ENCODE results near the gene ARID1A.
"Not testable (repeated sequence)": the region's sequence is repeated elsewhere in the genome, so short reads cannot be mapped to it uniquely, and the experiment has no call there.

The ARID1A gene

GRCh38 chr1:26711777-26712176 is 16.0 kb downstream of the ARID1A start:
- Histone ChIP-seq H2AFZ (ENCODE audit: low read length, unreplicated experiment) (no peak overlapping the region), H3K27ac (ENCODE audit: low read depth, low read length) (no peak overlapping the region), H3K4me1 (ENCODE audit: control insufficient read depth, insufficient read depth, low read length, unreplicated experiment) (peaks cover 16% of the 10 kb centered on the region), H3K79me2 (ENCODE audit: control insufficient read depth, insufficient read depth, low read length, unreplicated experiment) (peaks cover 92% of the 10 kb centered on the region), H3K27me3 (ENCODE audit: insufficient read depth, low read length) (no peaks in the 10 kb centered on the region), H3K36me3 (ENCODE audit: insufficient read depth, low read length) (peaks cover 3% of the 10 kb centered on the region; the same call in 1 of the 2 replicates), H3K4me3 (ENCODE audit: low read depth, low read length) (no peak overlapping the region)

GRCh38 chr1:26717017-26717491 is 21.2 kb downstream of the ARID1A start:
- peaks cover 94% of the 10 kb centered on the region for H3K79me2 ChIP-seq (ENCODE audit: control insufficient read depth, insufficient read depth, low read length, unreplicated experiment)
- peak overlapping the region; percentile 36 for H3K27ac ChIP-seq (ENCODE audit: low read depth, low read length)
- no peaks in the 10 kb centered on the region for H3K27me3 ChIP-seq (ENCODE audit: insufficient read depth, low read length)
- H3K4me3 ChIP-seq (ENCODE audit: low read depth, low read length), result no peak overlapping the region
- no peaks in the 10 kb centered on the region for H3K36me3 ChIP-seq (ENCODE audit: insufficient read depth, low read length)
- peak overlapping the region; percentile 19 for H2AFZ ChIP-seq (ENCODE audit: low read length, unreplicated experiment)
- H3K4me1 ChIP-seq (ENCODE audit: control insufficient read depth, insufficient read depth, low read length, unreplicated experiment), result peaks cover 29% of the 10 kb centered on the region

DNA sequence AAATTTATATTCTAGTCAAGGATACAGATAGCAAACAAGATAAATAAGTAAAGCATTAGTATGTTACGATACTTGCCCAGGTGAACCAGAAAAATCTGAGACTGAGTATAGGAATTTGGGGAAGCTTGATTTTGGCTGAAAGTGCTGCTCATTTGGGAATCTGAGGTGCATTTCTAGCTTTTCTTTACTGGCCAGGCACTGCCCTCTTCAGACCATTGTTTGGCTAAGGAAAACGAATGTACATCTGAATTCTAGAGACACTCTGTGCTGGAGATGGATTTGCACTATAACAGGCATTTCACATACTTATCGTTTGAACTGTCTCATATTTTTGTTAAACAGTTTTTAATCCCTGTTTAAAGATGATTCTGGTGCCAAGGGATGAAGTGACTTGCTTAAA is 23.4 kb downstream of the ARID1A start:
- Histone ChIP-seq H2AFZ (ENCODE audit: low read length, unreplicated experiment) (no peak overlapping the region), H3K79me2 (ENCODE audit: control insufficient read depth, insufficient read depth, low read length, unreplicated experiment) (peaks cover 93% of the 10 kb centered on the region), H3K27me3 (ENCODE audit: insufficient read depth, low read length) (no peaks in the 10 kb centered on the region), H3K27ac (ENCODE audit: low read depth, low read length) (peak overlapping the region; percentile 46), H3K4me1 (ENCODE audit: control insufficient read depth, insufficient read depth, low read length, unreplicated experiment) (peaks cover 51% of the 10 kb centered on the region), H3K36me3 (ENCODE audit: insufficient read depth, low read length) (no peaks in the 10 kb centered on the region), H3K4me3 (ENCODE audit: low read depth, low read length) (peak overlapping the region; percentile 53; the same call in 1 of the 2 replicates)

- no peak overlapping the region for H3K4me3 ChIP-seq (ENCODE audit: low read depth, low read length)
- H3K27me3 ChIP-seq (ENCODE audit: insufficient read depth, low read length), result no peaks in the 10 kb centered on the region
- H3K27ac ChIP-seq (ENCODE audit: low read depth, low read length), result no peak overlapping the region
- H2AFZ ChIP-seq (ENCODE audit: low read length, unreplicated experiment), result no peak overlapping the region
- H3K36me3 ChIP-seq (ENCODE audit: insufficient read depth, low read length), result no peaks in the 10 kb centered on the region
- H3K79me2 ChIP-seq (ENCODE audit: control insufficient read depth, insufficient read depth, low read length, unreplicated experiment), result peaks cover 92% of the 10 kb centered on the region
- peaks cover 67% of the 10 kb centered on the region for H3K4me1 ChIP-seq (ENCODE audit: control insufficient read depth, insufficient read depth, low read length, unreplicated experiment)
Measured at GRCh38 chr1:26721669-26722355, 26.0 kb downstream of the ARID1A start.

- Histone ChIP-seq H3K4me1 (ENCODE audit: control insufficient read depth, insufficient read depth, low read length, unreplicated experiment) (peaks cover 60% of the 10 kb centered on the region), H2AFZ (ENCODE audit: low read length, unreplicated experiment) (peak overlapping the region; percentile 21), H3K27me3 (ENCODE audit: insufficient read depth, low read length) (no peaks in the 10 kb centered on the region), H3K4me3 (ENCODE audit: low read depth, low read length) (peak overlapping the region; percentile 60), H3K36me3 (ENCODE audit: insufficient read depth, low read length) (no peaks in the 10 kb centered on the region), H3K27ac (ENCODE audit: low read depth, low read length) (peak overlapping the region; percentile 77), H3K79me2 (ENCODE audit: control insufficient read depth, insufficient read depth, low read length, unreplicated experiment) (peaks cover 92% of the 10 kb centered on the region)
Measured at GRCh38 chr1:26723013-26723991, 27.5 kb downstream of the ARID1A start.

DNA sequence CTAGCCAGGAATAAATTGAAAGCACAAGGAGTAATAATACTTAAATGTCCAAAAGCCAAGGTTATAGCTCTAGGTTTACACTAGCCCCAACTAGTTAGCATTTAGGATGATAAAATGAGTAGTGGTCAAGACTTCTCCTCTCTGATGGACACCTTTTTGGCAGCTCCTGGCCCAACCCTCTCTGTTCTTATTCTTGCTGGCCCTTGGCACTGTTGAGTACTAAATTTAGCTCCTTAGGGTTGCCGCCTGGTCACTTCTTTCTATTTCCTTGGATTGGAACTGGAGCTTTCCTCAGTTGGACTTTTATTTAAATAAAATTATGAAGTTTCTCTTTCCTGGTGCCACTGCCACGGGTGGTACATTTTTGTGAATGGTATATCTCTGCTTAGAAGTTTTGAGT is 28.3 kb downstream of the ARID1A start:
- Histone ChIP-seq H3K79me2 (ENCODE audit: control insufficient read depth, insufficient read depth, low read length, unreplicated experiment) (peaks cover 92% of the 10 kb centered on the region), H3K27ac (ENCODE audit: low read depth, low read length) (peak overlapping the region; percentile 22; the same call in 1 of the 2 replicates), H3K4me1 (ENCODE audit: control insufficient read depth, insufficient read depth, low read length, unreplicated experiment) (peaks cover 53% of the 10 kb centered on the region), H3K27me3 (ENCODE audit: insufficient read depth, low read length) (no peaks in the 10 kb centered on the region), H2AFZ (ENCODE audit: low read length, unreplicated experiment) (no peak overlapping the region), H3K36me3 (ENCODE audit: insufficient read depth, low read length) (no peaks in the 10 kb centered on the region), H3K4me3 (ENCODE audit: low read depth, low read length) (no peak overlapping the region)

DNA sequence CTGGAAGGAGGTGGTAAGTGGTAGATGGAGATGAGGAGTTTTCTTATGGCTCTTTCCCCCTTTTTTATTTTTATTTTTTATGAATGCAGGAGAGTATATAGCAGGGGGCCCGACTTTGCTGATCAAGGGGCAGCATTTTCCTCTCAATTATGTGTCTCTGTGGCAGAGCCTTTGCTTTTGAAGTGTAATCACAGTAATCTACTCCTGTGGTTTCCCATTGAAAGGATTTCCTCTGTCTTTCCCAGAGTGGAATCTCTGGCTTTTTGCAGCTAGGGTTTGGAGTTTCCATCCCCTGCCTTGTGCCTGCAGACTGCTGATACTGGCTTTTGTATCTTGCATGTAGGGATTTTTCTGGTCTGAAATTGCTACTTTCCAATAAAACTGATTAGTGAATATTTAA is 29.1 kb downstream of the ARID1A start:
- Histone ChIP-seq H3K4me1 (ENCODE audit: control insufficient read depth, insufficient read depth, low read length, unreplicated experiment) (peaks cover 51% of the 10 kb centered on the region), H3K27me3 (ENCODE audit: insufficient read depth, low read length) (no peaks in the 10 kb centered on the region), H3K79me2 (ENCODE audit: control insufficient read depth, insufficient read depth, low read length, unreplicated experiment) (peaks cover 97% of the 10 kb centered on the region), H3K27ac (ENCODE audit: low read depth, low read length) (no peak overlapping the region), H3K4me3 (ENCODE audit: low read depth, low read length) (no peak overlapping the region), H3K36me3 (ENCODE audit: insufficient read depth, low read length) (peaks cover 4% of the 10 kb centered on the region; the same call in 1 of the 2 replicates), H2AFZ (ENCODE audit: low read length, unreplicated experiment) (no peak overlapping the region)

DNA sequence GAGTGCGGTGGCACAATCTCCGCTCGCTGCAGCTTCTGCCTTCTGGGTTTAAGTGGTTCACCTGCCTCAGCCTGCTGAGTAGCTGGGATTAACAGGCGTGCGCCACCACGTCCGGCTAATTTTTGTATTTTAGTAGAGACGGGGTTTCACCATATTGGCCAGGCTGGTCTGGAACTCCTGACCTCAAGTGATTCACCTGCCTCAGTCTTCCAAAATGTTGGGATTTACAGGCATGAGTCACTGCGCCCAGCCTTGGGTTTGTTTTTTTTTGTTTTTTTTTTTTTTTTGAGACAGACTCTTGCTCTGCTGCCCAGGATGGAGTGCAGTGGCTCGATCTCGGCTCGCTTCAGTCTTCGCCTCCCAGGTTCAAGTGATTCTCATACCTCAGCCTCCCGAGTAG is 30.1 kb downstream of the ARID1A start:
- not testable (repeated sequence) for H3K4me3 ChIP-seq (ENCODE audit: low read depth, low read length); H3K27me3 ChIP-seq (ENCODE audit: insufficient read depth, low read length); H2AFZ ChIP-seq (ENCODE audit: low read length, unreplicated experiment); H3K36me3 ChIP-seq (ENCODE audit: insufficient read depth, low read length); H3K27ac ChIP-seq (ENCODE audit: low read depth, low read length)
- peaks cover 51% of the 10 kb centered on the region for H3K4me1 ChIP-seq (ENCODE audit: control insufficient read depth, insufficient read depth, low read length, unreplicated experiment)
- H3K79me2 ChIP-seq (ENCODE audit: control insufficient read depth, insufficient read depth, low read length, unreplicated experiment), result peaks cover 90% of the 10 kb centered on the region

GRCh38 chr1:26726784-26727183 is 31.0 kb downstream of the ARID1A start:
- H2AFZ ChIP-seq (ENCODE audit: low read length, unreplicated experiment), result no peak overlapping the region
- H3K4me1 ChIP-seq (ENCODE audit: control insufficient read depth, insufficient read depth, low read length, unreplicated experiment), result peaks cover 51% of the 10 kb centered on the region
- no peaks in the 10 kb centered on the region for H3K27me3 ChIP-seq (ENCODE audit: insufficient read depth, low read length)
- no peak overlapping the region for H3K27ac ChIP-seq (ENCODE audit: low read depth, low read length)
- H3K36me3 ChIP-seq (ENCODE audit: insufficient read depth, low read length), result peaks cover 14% of the 10 kb centered on the region; the same call in 1 of the 2 replicates
- peaks cover 88% of the 10 kb centered on the region for H3K79me2 ChIP-seq (ENCODE audit: control insufficient read depth, insufficient read depth, low read length, unreplicated experiment)
- H3K4me3 ChIP-seq (ENCODE audit: low read depth, low read length), result no peak overlapping the region; the same call in 1 of the 2 replicates

DNA sequence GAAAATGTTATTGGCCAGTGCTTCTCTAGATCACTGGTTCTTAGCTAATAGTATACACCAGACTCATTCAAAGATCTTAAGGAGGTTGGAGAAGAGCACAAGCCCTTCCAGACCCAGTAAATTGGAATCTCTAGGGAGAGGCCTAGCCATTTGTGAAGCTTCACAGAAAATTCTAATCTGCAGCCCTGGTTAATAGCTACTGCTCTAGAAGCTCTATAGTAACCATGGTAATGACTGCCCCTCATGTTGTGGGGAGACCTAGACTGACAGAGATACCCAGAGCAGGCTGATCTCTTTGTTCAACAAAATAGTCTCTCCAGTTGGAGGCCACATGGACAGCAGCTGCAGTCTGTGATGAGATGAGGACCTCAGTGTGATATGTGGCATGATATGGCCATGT is 31.7 kb downstream of the ARID1A start:
- Histone ChIP-seq H2AFZ (ENCODE audit: low read length, unreplicated experiment) (no peak overlapping the region), H3K27ac (ENCODE audit: low read depth, low read length) (no peak overlapping the region), H3K79me2 (ENCODE audit: control insufficient read depth, insufficient read depth, low read length, unreplicated experiment) (peaks cover 82% of the 10 kb centered on the region), H3K4me3 (ENCODE audit: low read depth, low read length) (no peak overlapping the region), H3K4me1 (ENCODE audit: control insufficient read depth, insufficient read depth, low read length, unreplicated experiment) (peaks cover 45% of the 10 kb centered on the region), H3K27me3 (ENCODE audit: insufficient read depth, low read length) (no peaks in the 10 kb centered on the region), H3K36me3 (ENCODE audit: insufficient read depth, low read length) (peaks cover 14% of the 10 kb centered on the region; the same call in 1 of the 2 replicates)
